AG09319 (cell line): ENCODE measurements around the gene AQP10.

Source experiments
- DNase-seq: peaks from one replicate; pipeline ENCODE4 v3.0.0-alpha.2; 2010; ENCODE audit warnings: low read depth; ENCODE audit errors: extremely low read depth
- CTCF ChIP-seq: IDR thresholded peaks from 2 replicates; pipeline ENCODE4 v1.5.1; 2011; ENCODE audit warnings: low read depth, mild to moderate bottlenecking, inconsistent platforms, low read length, moderate library complexity

The AQP10 gene

GRCh38 chr1:154344977-154345837 lies 24.3 kb downstream of the AQP10 start:
- DNase-seq = no peak
- peak; percentile 69 for TF ChIP-seq CTCF

GRCh38 chr1:154346276-154346917 lies 25.5 kb downstream of the AQP10 start:
- TF ChIP-seq CTCF = no peak
- DNase-seq = no peak

- DNase-seq = no peak
- no peak for TF ChIP-seq CTCF
Observed at GRCh38 chr1:154347961-154348360, 27.1 kb downstream of the AQP10 start.

GRCh38 chr1:154348429-154349076 lies 27.7 kb downstream of the AQP10 start:
- DNase-seq = no peak
- no peak for TF ChIP-seq CTCF

GRCh38 chr1:154349121-154349520 lies 28.2 kb downstream of the AQP10 start:
- no peak for DNase-seq
- TF ChIP-seq CTCF = no peak

- TF ChIP-seq CTCF = no peak
- DNase-seq = no peak
Observed at GRCh38 chr1:154350383-154350782, 29.5 kb downstream of the AQP10 start.
